Fibroblast of skin of scalp (primary cell): ENCODE results near the gene HS6ST2.

Experiments used
- DNase-seq: peaks from one replicate; pipeline ENCODE4 v3.0.0-alpha.2; 2013

The HS6ST2 gene

GRCh38 chrX:132673331-132673730 lies 285.1 kb downstream of the HS6ST2 start:
- no peak for DNase-seq

GRCh38 chrX:132671229-132671641 lies 287.2 kb downstream of the HS6ST2 start:
- DNase-seq, result peak; percentile 34

- no peak for DNase-seq
Observed at GRCh38 chrX:132669142-132669541, 289.3 kb downstream of the HS6ST2 start.

- DNase-seq, result no peak
Observed at GRCh38 chrX:132668178-132668577, 290.3 kb downstream of the HS6ST2 start.

GRCh38 chrX:132665676-132666075 lies 292.8 kb downstream of the HS6ST2 start:
- no peak for DNase-seq

- DNase-seq, result no peak
Observed at GRCh38 chrX:132664273-132664672, 294.2 kb downstream of the HS6ST2 start.

- DNase-seq, result no peak
Observed at GRCh38 chrX:132662844-132663243, 295.6 kb downstream of the HS6ST2 start.

- no peak for DNase-seq
Observed at GRCh38 chrX:132657876-132658275, 300.6 kb downstream of the HS6ST2 start.

GRCh38 chrX:132652871-132653270 lies 305.6 kb downstream of the HS6ST2 start:
- no peak for DNase-seq

GRCh38 chrX:132651421-132652086 lies 306.9 kb downstream of the HS6ST2 start:
- DNase-seq, result peak; percentile 60

GRCh38 chrX:132648895-132649294 lies 309.5 kb downstream of the HS6ST2 start:
- DNase-seq, result peak; percentile 80

GRCh38 chrX:132639446-132639845 lies 319.0 kb downstream of the HS6ST2 start:
- peak; percentile 15 for DNase-seq

- peak; percentile 7 for DNase-seq
Observed at GRCh38 chrX:132638313-132638712, 320.1 kb downstream of the HS6ST2 start.

- DNase-seq, result no peak
Observed at GRCh38 chrX:132636080-132636479, 322.3 kb downstream of the HS6ST2 start.

GRCh38 chrX:132634521-132634920 lies 323.9 kb downstream of the HS6ST2 start:
- no peak for DNase-seq

GRCh38 chrX:132631579-132632232 lies 326.7 kb downstream of the HS6ST2 start:
- peak; percentile 27 for DNase-seq

GRCh38 chrX:132624466-132624865 lies 334.0 kb downstream of the HS6ST2 start:
- DNase-seq, result no peak

- no peak for DNase-seq
Observed at GRCh38 chrX:132623942-132624341, 334.5 kb downstream of the HS6ST2 start.

GRCh38 chrX:132623300-132623699 lies 335.1 kb downstream of the HS6ST2 start:
- no peak for DNase-seq

- DNase-seq, result peak; percentile 38
Observed at GRCh38 chrX:132622130-132622529, 336.3 kb downstream of the HS6ST2 start.

GRCh38 chrX:132618810-132619209 lies 339.6 kb downstream of the HS6ST2 start:
- DNase-seq, result no peak

GRCh38 chrX:132615391-132616131 lies 342.9 kb downstream of the HS6ST2 start:
- peak; percentile 22 for DNase-seq

GRCh38 chrX:132614297-132614696 lies 344.1 kb downstream of the HS6ST2 start:
- no peak for DNase-seq

GRCh38 chrX:132613801-132614200 lies 344.6 kb downstream of the HS6ST2 start:
- DNase-seq, result no peak
